ENCODE results near the gene SHMT1. TPM values are rescaled to one million over a fixed set of nuclear protein-coding genes. Genes with fewer than 3 reads are reported as not detected.
A peak's percentile ranks its signal among the peaks of the same experiment; 100 is the strongest.

Gene SHMT1
- polyA plus RNA-seq, 3 donors: 4.2 to 17.9 (median 16.6) TPM

DNA sequence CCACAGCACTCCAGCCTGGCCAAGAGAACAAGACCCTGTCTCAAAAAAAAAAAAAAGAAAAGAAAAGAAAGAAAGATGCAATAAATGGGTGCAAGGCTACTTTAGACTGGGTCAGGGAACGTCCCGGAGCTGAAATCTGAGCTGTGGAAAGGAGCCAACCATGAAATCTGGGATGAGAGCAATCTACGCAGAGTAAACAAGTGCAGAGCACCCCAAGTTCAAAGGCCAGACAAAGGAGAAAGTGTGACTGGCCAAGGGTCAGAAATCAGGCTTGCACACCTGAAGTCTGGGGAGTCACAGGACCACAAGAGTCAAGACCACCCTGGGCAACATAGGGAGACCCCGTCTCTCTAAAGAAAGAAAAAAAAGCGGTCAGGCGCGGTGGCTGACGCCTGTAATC is 2.8 kb downstream of the SHMT1 start:
- Histone ChIP-seq H4K20me1 (ENCODE audit: insufficient read depth, low read length) (no peaks in the 10 kb centered on the region), H3K27me3 (ENCODE audit: control insufficient read depth in 2 of 2, insufficient read depth in 2 of 2, low read length in 2 of 2) (no peaks in the 10 kb centered on the region), H3K36me3 (replicated peaks in 1 of 2; ENCODE audit: control insufficient read depth in 1 of 2, insufficient read depth in 2 of 2, low read length in 2 of 2) (no peaks in the 10 kb centered on the region), H3K79me2 (ENCODE audit: insufficient read depth, low read length) (no peaks in the 10 kb centered on the region), H3K4me3 (replicated peaks in 1 of 3; ENCODE audit: low read depth in 2 of 3, low read length in 3 of 3) (no peak overlapping the region), H3K9ac (ENCODE audit: insufficient read depth, low read length, poor library complexity, severe bottlenecking) (no peak overlapping the region), H2AFZ (ENCODE audit: insufficient read depth, low read depth, low read length, poor library complexity, severe bottlenecking) (no peak overlapping the region), H3K9me3 (replicated peaks in 1 of 2; ENCODE audit: control insufficient read depth in 1 of 2, insufficient read depth in 1 of 2, low read length in 2 of 2) (no peaks in the 10 kb centered on the region), H3K4me1 (ENCODE audit: control insufficient read depth in 1 of 2, insufficient read depth in 2 of 2, low read length in 2 of 2) (peaks cover 25 to 27% of the 10 kb centered on the region in 2 donors), H3K27ac (ENCODE audit: low read depth in 1 of 2, low read length in 2 of 2) (no peak overlapping the region), H3K4me2 (replicated peaks; ENCODE audit: extremely low read depth, low read length, poor library complexity, severe bottlenecking) (no peak overlapping the region)
- intact Hi-C loops (cut with micrococcal nuclease): no loop called here
- Mint-ChIP-seq H3K9me3 (peaks cover 0 to 3% (median 0%) of the 10 kb centered on the region in 7 donors), H3K4me3 (peak overlapping the region in 1 of 2 donors; percentile 45), H3K27ac (no peak overlapping the region), H3K36me3 (peaks cover 3 to 10% of the 10 kb centered on the region in 2 donors), H3K4me1 (peaks cover 24% of the 10 kb centered on the region), H3K27me3 (ENCODE audit: low read depth in 3 of 3) (no peaks in the 10 kb centered on the region)
- WGBS (ENCODE audit: insufficient coverage): 84% methylated on average over 4 of the region's 8 CpGs
- TF ChIP-seq, protein P1, sequence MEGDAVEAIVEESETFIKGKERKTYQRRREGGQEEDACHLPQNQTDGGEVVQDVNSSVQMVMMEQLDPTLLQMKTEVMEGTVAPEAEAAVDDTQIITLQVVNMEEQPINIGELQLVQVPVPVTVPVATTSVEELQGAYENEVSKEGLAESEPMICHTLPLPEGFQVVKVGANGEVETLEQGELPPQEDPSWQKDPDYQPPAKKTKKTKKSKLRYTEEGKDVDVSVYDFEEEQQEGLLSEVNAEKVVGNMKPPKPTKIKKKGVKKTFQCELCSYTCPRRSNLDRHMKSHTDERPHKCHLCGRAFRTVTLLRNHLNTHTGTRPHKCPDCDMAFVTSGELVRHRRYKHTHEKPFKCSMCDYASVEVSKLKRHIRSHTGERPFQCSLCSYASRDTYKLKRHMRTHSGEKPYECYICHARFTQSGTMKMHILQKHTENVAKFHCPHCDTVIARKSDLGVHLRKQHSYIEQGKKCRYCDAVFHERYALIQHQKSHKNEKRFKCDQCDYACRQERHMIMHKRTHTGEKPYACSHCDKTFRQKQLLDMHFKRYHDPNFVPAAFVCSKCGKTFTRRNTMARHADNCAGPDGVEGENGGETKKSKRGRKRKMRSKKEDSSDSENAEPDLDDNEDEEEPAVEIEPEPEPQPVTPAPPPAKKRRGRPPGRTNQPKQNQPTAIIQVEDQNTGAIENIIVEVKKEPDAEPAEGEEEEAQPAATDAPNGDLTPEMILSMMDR (IDR thresholded peaks at IDR 0.05): no peak
- no peak for DNase-seq

DNA sequence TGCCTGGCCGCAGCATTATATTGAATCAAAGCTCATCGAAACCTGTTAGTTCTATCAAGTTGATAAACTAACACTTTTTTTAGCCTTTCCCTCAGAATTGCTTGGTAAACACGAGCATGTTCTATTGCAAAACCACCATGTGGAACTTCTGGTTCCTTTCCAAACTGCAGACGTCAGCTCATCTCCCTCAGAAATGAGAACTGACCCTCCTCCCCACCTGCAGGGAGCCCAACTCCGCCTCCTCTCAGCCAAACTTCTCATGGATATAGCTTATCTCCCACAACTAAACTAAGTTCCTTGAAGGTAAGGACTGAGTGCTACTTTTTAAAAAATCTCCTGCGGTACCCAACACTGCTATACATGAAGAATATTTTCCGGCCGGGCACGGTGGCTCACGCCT is 6.7 kb downstream of the SHMT1 start:
- Histone ChIP-seq H3K27ac (ENCODE audit: low read depth in 1 of 2, low read length in 2 of 2) (peak overlapping the region; percentile 54 to 58), H3K79me2 (ENCODE audit: insufficient read depth, low read length) (no peaks in the 10 kb centered on the region), H3K9ac (ENCODE audit: insufficient read depth, low read length, poor library complexity, severe bottlenecking) (no peak overlapping the region), H2AFZ (ENCODE audit: insufficient read depth, low read depth, low read length, poor library complexity, severe bottlenecking) (peak overlapping the region; percentile 68), H4K20me1 (ENCODE audit: insufficient read depth, low read length) (no peaks in the 10 kb centered on the region), H3K4me2 (replicated peaks; ENCODE audit: extremely low read depth, low read length, poor library complexity, severe bottlenecking) (peak overlapping the region; percentile 48), H3K9me3 (replicated peaks in 1 of 2; ENCODE audit: control insufficient read depth in 1 of 2, insufficient read depth in 1 of 2, low read length in 2 of 2) (no peaks in the 10 kb centered on the region), H3K27me3 (ENCODE audit: control insufficient read depth in 2 of 2, insufficient read depth in 2 of 2, low read length in 2 of 2) (no peaks in the 10 kb centered on the region), H3K4me3 (replicated peaks in 1 of 3; ENCODE audit: low read depth in 2 of 3, low read length in 3 of 3) (peak overlapping the region in 1 of 3 experiments; percentile 3), H3K4me1 (ENCODE audit: control insufficient read depth in 1 of 2, insufficient read depth in 2 of 2, low read length in 2 of 2) (peaks cover 14% of the 10 kb centered on the region in 2 donors), H3K36me3 (replicated peaks in 1 of 2; ENCODE audit: control insufficient read depth in 1 of 2, insufficient read depth in 2 of 2, low read length in 2 of 2) (peaks cover 15 to 20% of the 10 kb centered on the region in 2 donors)
- peaks cover 0 to 2% (median 0%) of the 10 kb centered on the region in 3 donors for H3K27me3 Mint-ChIP-seq (ENCODE audit: low read depth in 3 of 3)
- intact Hi-C loops (cut with micrococcal nuclease): no loop called here
- peak overlapping the region; percentile 74 to 90 (median 85) for H3K27ac Mint-ChIP-seq
- DNase-seq: peak; percentile 39 to 60 (median 50)
- WGBS (ENCODE audit: insufficient coverage): 68% methylated on average over 9 of the region's 10 CpGs
- peaks cover 10% of the 10 kb centered on the region for H3K4me1 Mint-ChIP-seq
- TF ChIP-seq, protein P1 (IDR thresholded peaks at IDR 0.05): no peak
- H3K36me3 Mint-ChIP-seq: peaks cover 20 to 41% of the 10 kb centered on the region in 2 donors
- no peaks in the 10 kb centered on the region for H3K9me3 Mint-ChIP-seq
- peak overlapping the region in 1 of 2 donors; percentile 67 for H3K4me3 Mint-ChIP-seq

Measured in CD14-positive monocyte (primary cell).